ENCODE data around the gene ZMYND10. TPM values are rescaled to one million over a fixed set of nuclear protein-coding genes. Genes with fewer than 3 reads are reported as not detected.

The ZMYND10 gene
- total RNA-seq, 4 donors from 2014 or later: 0.42 to 1.8 (median 0.74) TPM; not detected in 1

DNA sequence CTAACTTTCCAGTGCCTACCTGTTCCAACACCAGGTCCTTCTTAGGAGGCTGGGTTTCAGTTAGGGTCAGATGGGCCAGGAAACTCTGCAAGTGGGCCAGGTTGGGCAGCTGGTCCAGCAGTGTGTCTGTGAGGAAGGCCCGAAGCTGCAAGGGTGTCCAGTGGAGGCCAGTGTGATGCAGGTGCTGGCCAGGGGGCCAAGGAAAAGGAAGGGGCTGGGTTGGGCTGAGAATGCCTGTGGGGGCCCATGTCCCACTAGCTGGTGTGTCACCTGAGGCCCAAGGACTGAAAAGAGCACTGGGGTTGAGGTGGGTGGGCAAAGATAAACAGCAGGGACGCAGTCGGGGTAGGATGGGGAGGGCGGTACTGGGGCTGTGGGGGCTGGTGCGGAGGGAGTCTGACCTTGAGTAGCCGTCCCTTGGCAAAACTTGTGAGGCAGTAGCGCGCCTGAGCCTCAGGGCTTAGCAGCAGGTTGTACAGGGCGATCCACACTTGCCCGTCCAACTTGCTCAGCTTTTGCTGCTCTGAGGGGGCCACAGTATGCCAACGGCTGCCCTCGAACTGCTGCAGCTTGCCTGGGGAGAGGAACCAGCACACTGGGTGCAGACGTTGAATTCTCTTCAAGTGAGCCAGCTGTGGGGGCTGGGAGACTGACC is 3.4 kb downstream of the ZMYND10 start:
- intact Hi-C loops (cut with DNase I; ENCODE audit: low total_unique reads): no loop called here
- no peak overlapping the region for H3K4me3 ChIP-seq (ENCODE audit: low read depth, poor library complexity, severe bottlenecking)
- DNase-seq (ENCODE audit: low spot score in 2 of 2): no peak
- whole genome bisulfite sequencing, 2 donors: 74 to 79% methylated on average over 13 of the region's 13 CpGs
- TF ChIP-seq, protein P1, sequence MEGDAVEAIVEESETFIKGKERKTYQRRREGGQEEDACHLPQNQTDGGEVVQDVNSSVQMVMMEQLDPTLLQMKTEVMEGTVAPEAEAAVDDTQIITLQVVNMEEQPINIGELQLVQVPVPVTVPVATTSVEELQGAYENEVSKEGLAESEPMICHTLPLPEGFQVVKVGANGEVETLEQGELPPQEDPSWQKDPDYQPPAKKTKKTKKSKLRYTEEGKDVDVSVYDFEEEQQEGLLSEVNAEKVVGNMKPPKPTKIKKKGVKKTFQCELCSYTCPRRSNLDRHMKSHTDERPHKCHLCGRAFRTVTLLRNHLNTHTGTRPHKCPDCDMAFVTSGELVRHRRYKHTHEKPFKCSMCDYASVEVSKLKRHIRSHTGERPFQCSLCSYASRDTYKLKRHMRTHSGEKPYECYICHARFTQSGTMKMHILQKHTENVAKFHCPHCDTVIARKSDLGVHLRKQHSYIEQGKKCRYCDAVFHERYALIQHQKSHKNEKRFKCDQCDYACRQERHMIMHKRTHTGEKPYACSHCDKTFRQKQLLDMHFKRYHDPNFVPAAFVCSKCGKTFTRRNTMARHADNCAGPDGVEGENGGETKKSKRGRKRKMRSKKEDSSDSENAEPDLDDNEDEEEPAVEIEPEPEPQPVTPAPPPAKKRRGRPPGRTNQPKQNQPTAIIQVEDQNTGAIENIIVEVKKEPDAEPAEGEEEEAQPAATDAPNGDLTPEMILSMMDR (IDR thresholded peaks at IDR 0.05): no peak
- no peak for TF ChIP-seq POLR2A (IDR thresholded peaks at IDR 0.05)

DNA sequence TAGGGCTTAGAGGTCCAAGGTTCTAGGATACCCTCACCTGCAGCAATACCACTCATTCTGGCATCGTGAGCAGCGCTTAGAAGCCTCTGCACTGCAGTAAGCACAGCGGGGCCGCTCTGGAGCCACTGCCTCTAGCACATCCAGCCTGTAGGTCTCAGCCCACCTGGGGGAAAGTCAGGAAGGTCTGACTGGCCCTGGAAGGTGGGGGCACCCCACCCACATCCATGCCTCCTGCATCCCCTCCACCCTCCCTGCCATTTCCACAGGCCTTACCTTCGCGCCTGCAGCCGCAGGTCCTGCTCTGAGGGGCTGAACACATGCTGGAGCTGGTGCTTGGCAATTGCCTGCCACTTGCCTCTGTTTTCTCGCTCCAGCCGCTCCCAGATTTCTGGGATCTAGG is 4.0 kb downstream of the ZMYND10 start:
- intact Hi-C loops (cut with DNase I; ENCODE audit: low total_unique reads): no loop called here
- no peak for DNase-seq (ENCODE audit: low spot score in 2 of 2)
- TF ChIP-seq POLR2A (IDR thresholded peaks at IDR 0.05): no peak
- H3K4me3 ChIP-seq (ENCODE audit: low read depth, poor library complexity, severe bottlenecking): no peak overlapping the region
- 75 to 91% methylated on average over 9 of the region's 9 CpGs for WGBS, 2 donors

DNA sequence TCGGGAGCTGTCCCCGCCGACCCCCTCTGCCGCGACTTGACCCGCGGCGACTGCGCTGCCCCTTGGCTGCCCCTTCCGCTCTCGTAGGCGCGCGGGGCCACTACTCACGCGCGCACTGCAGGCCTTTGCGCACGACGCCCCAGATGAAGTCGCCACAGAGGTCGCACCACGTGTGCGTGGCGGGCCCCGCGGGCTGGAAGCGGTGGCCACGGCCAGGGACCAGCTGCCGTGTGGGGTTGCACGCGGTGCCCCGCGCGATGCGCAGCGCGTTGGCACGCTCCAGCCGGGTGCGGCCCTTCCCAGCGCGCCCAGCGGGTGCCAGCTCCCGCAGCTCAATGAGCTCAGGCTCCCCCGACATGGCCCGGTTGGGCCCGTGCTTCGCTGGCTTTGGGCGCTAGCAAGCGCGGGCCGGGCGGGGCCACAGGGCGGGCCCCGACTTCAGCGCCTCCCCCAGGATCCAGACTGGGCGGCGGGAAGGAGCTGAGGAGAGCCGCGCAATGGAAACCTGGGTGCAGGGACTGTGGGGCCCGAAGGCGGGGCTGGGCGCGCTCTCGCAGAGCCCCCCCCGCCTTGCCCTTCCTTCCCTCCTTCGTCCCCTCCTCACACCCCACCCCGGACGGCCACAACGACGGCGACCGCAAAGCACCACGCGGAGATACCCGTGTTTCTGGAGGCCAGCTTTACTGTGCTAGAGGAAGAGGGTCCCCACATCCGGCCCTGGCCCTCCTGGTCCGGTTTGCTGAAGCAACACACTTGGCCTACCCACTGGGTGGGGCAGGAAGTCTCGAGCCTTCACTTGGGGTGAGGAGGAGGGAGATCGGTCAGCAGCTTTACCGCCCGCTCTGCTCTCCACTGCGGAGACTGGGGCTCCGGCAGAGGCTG is 4.8 kb downstream of the ZMYND10 start, which contains the start of gene RASSF1:
TSS of gene RASSF1 (minus strand) at position 389 of the 882 bp plus-strand sequence. CDS start at position 358, 31 bp downstream.
- peak; percentile 81 to 96 for DNase-seq (ENCODE audit: low spot score in 2 of 2)
- TF ChIP-seq, protein P1 (IDR thresholded peaks at IDR 0.05): no peak
- TF ChIP-seq POLR2A (IDR thresholded peaks at IDR 0.05): peak in 1 of 2 donors; percentile 16
- intact Hi-C loops (cut with DNase I; ENCODE audit: low total_unique reads): no loop called here
- H3K4me3 ChIP-seq (ENCODE audit: low read depth, poor library complexity, severe bottlenecking): peak within 1 kb of the TSS; percentile 26
- WGBS, 2 donors: 4 to 6% methylated on average over 34 to 50 of the region's 85 CpGs

DNA sequence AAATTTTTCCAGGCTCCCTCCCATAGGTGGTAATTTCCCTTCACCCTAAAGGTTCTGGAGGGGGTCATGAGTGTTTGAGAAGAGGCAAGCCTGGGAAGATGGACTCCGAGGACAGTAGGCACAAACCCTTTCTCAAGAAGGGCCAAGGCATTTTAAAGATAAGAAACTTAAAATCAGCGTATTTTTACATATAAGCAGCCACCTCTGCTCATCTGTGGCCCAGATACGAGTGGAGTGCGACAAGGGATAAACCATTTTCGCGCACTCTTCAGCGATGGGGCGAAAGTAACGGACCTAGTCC is 5.4 kb downstream of the ZMYND10 start:
- 6 to 8% methylated on average over 5 to 9 of the region's 9 CpGs for WGBS, 2 donors
- DNase-seq (ENCODE audit: low spot score in 2 of 2): no peak
- peak overlapping the region; percentile 26 for H3K4me3 ChIP-seq (ENCODE audit: low read depth, poor library complexity, severe bottlenecking)
- intact Hi-C loops (cut with DNase I; ENCODE audit: low total_unique reads): no loop called here
- TF ChIP-seq, protein P1 (IDR thresholded peaks at IDR 0.05): no peak
- no peak for TF ChIP-seq POLR2A (IDR thresholded peaks at IDR 0.05)

DNA sequence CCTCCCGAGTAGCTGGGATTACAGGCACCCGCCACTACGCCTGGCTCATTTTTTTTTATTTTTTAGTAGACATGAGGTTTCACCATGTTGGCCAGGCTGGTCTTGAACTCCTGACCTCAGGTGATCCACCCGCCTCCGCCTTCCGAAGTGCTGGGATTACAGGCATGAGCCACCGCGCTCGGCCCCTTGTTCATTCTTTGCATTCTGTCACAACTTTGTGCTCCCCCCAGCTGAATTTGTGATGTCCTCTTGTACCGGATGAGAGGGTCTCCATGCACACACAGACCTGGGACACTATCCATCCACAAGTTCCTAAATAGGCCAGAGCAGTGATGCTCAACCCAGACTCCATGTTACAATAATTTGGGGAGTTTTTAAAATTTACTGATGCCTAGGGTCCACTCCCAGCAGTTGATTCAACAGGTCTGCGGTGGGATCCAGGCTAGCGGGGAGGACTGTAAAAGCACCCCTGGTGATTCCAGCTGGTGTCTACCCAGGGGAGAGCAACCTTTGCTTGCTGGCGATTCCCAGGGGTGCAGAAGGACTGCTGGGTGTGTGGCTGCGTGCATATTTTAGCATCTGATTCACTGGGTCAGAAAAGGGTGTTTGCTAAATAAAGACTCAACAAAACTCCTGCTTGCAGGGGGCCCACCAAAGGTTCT is 5.9 kb downstream of the ZMYND10 start:
- intact Hi-C loops (cut with DNase I; ENCODE audit: low total_unique reads): no loop called here
- H3K4me3 ChIP-seq (ENCODE audit: low read depth, poor library complexity, severe bottlenecking): no peak overlapping the region
- TF ChIP-seq, protein P1 (IDR thresholded peaks at IDR 0.05): no peak
- no peak for TF ChIP-seq POLR2A (IDR thresholded peaks at IDR 0.05)
- 75 to 78% methylated on average over 14 of the region's 14 CpGs for WGBS, 2 donors
- DNase-seq (ENCODE audit: low spot score in 2 of 2): no peak

DNA sequence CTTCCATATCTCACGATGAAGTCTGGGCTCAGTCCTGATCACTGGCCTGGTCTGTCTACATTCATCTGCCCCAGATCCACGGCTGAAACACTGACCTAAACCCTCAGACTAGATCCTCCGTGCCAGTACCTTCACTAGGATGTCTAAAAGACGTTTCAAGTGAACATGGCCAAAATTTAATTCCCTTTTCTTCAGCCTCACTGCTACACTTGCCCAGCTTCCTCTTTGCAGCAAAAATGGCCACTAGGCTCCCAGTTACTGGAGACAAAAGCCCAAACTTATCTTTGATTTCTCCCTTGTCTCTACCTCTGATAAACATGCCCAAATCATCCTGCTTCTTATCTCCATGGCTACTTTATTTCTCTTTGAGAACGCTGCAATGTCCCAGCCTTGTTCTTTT is 6.6 kb downstream of the ZMYND10 start:
- intact Hi-C loops (cut with DNase I; ENCODE audit: low total_unique reads): no loop called here
- no peak for TF ChIP-seq POLR2A (IDR thresholded peaks at IDR 0.05)
- TF ChIP-seq, protein P1 (IDR thresholded peaks at IDR 0.05): no peak
- H3K4me3 ChIP-seq (ENCODE audit: low read depth, poor library complexity, severe bottlenecking): no peak overlapping the region
- WGBS, 2 donors: 56 to 69% methylated on average over 5 of the region's 5 CpGs
- no peak for DNase-seq (ENCODE audit: low spot score in 2 of 2)
